Neural cell (in vitro differentiated cells): ENCODE data around the gene PARD6A. TPM values are rescaled to one million over a fixed set of nuclear protein-coding genes. Genes with fewer than 3 reads are reported as not detected.
A peak's percentile ranks its signal among the peaks of the same experiment; 100 is the strongest.

ENCODE experiments used
- H2AFZ ChIP-seq: fragments of 200-600, 300-800 bp; sonication (generic), shearing (Covaris generic); 2 replicates; pipeline ENCODE4 v1.6.0; 2014; ENCODE audit warnings: low read depth, mild to moderate bottlenecking, antibody characterized with exemption, low read length, moderate library complexity
- H3F3A ChIP-seq: fragments of 200-600 bp; shearing (Covaris generic); 2 replicates; pipeline ENCODE4 v1.6.1; 2016; ENCODE audit warnings: mild to moderate bottlenecking, moderate library complexity, mixed read lengths, antibody characterized with exemption, low read length; ENCODE audit not compliant: insufficient read depth, poor library complexity, severe bottlenecking
- H3K27ac ChIP-seq: fragments of 200-600, 300-800 bp; sonication (generic), shearing (Covaris generic); 2 replicates; pipeline ENCODE4 v1.5.1; 2014; ENCODE audit warnings: mild to moderate bottlenecking, low read length, moderate library complexity
- H3K27me3 ChIP-seq: fragments of 300-800, 200-600 bp; sonication (generic), shearing (Covaris generic); 2 replicates; pipeline ENCODE4 v1.6.0; 2014; ENCODE audit warnings: mild to moderate bottlenecking, low read depth, low read length, moderate library complexity; ENCODE audit not compliant: insufficient read depth
- H3K36me3 ChIP-seq: fragments of 300-800, 200-600 bp; sonication (generic), shearing (Covaris generic); 2 replicates; pipeline ENCODE4 v1.5.1; 2014; ENCODE audit warnings: mild to moderate bottlenecking, antibody characterized with exemption, low read length, moderate library complexity; ENCODE audit not compliant: insufficient read depth
- H3K4me2 ChIP-seq: fragments of 300-800, 200-600 bp; sonication (generic), shearing (Covaris generic); 2 replicates; pipeline ENCODE4 v1.6.0; 2014; ENCODE audit warnings: mild to moderate bottlenecking, low read length
- H3K4me3 ChIP-seq: fragments of 300-800, 200-600 bp; sonication (generic), shearing (Covaris generic); 2 replicates; pipeline ENCODE4 v1.5.1; 2014; ENCODE audit warnings: mild to moderate bottlenecking, low read length, moderate library complexity
- H3K79me2 ChIP-seq: fragments of 200-600 bp; shearing (Covaris generic); replicated peaks from 2 replicates; pipeline ENCODE4 v1.6.0; 2014; ENCODE audit warnings: mild to moderate bottlenecking, low read length, moderate library complexity; ENCODE audit not compliant: insufficient read depth
- H3K9ac ChIP-seq: fragments of 300-800, 200-600 bp; sonication (generic), shearing (Covaris generic); 2 replicates; pipeline ENCODE4 v1.6.1; 2016; ENCODE audit warnings: mild to moderate bottlenecking, low read length, mixed read lengths
- H3K9me2 ChIP-seq: fragments of 200-600 bp; shearing (Covaris generic); 2 replicates; pipeline ENCODE4 v1.6.1; 2016; ENCODE audit warnings: mild to moderate bottlenecking, low read length, mixed read lengths; ENCODE audit not compliant: insufficient read depth
- H3K9me3 ChIP-seq: fragments of 200-600, 300-800 bp; sonication (generic), shearing (Covaris generic); 2 replicates; pipeline ENCODE4 v1.6.1; 2016; ENCODE audit warnings: mild to moderate bottlenecking, mixed run types, low read length, moderate library complexity, mixed read lengths
- H4K20me1 ChIP-seq: fragments of 200-600 bp; shearing (Covaris generic); 2 replicates; pipeline ENCODE4 v1.6.1; 2016; ENCODE audit warnings: mild to moderate bottlenecking, mixed run types; ENCODE audit not compliant: insufficient read depth
- EP300 ChIP-seq: fragments of 450-650 bp; conservative IDR thresholded peaks from 2 replicates; pipeline ENCODE4 v1.6.1; 2014; ENCODE audit warnings: antibody characterized with exemption, mild to moderate bottlenecking, moderate library complexity; ENCODE audit not compliant: poor library complexity, severe bottlenecking
- EZH2 ChIP-seq: fragments of 200-600, 300-800 bp; shearing (Covaris generic), sonication (generic); IDR thresholded peaks from 2 replicates; pipeline ENCODE4 v1.6.1; 2014; ENCODE audit warnings: antibody characterized with exemption, low read length, borderline replicate concordance, mild to moderate bottlenecking; ENCODE audit not compliant: insufficient read depth, poor library complexity, severe bottlenecking
- MXI1 ChIP-seq: fragments of 450-650 bp; conservative IDR thresholded peaks from 2 replicates; pipeline ENCODE4 v1.6.1; 2014; ENCODE audit warnings: antibody characterized with exemption, mild to moderate bottlenecking; ENCODE audit not compliant: poor library complexity, severe bottlenecking
- POLR2AphosphoS5 ChIP-seq: IDR thresholded peaks from 2 replicates; pipeline ENCODE4 v1.6.1; 2012
- RAD21 ChIP-seq: fragments of 450-650 bp; conservative IDR thresholded peaks from 2 replicates; pipeline ENCODE4 v1.6.1; 2014; ENCODE audit warnings: antibody characterized with exemption, mild to moderate bottlenecking, moderate library complexity
- SMC3 ChIP-seq: fragments of 450-650 bp; conservative IDR thresholded peaks from 2 replicates; pipeline ENCODE4 v1.6.1; 2014; ENCODE audit warnings: antibody characterized with exemption, mild to moderate bottlenecking, moderate library complexity; ENCODE audit not compliant: poor library complexity
- TAF1 ChIP-seq: IDR thresholded peaks from 2 replicates; pipeline ENCODE4 v1.6.1; 2012; ENCODE audit warnings: low read depth
- polyA plus RNA-seq: library from polyadenylated mRNA; depleted of rRNA; stranded (reverse); fragments of >200 nt; gene quantifications from 2 replicates; pipeline ENCODE4 v1.2.3, GENCODE V29; 2014
- TF ChIP-seq, protein P1 (sequence below): IDR thresholded peaks from 2 replicates; pipeline ENCODE4 v1.6.1; 2012; ENCODE audit warnings: borderline replicate concordance
- TF ChIP-seq, protein P2 (sequence below): fragments of 450-650 bp; IDR thresholded peaks from 2 replicates; pipeline ENCODE4 v1.5.1; 2014; ENCODE audit warnings: antibody characterized with exemption, mild to moderate bottlenecking, moderate library complexity; ENCODE audit not compliant: poor library complexity, severe bottlenecking

PARD6A gene
- polyA plus RNA-seq, 1 donor from 2014 or later = 34.8 TPM

DNA sequence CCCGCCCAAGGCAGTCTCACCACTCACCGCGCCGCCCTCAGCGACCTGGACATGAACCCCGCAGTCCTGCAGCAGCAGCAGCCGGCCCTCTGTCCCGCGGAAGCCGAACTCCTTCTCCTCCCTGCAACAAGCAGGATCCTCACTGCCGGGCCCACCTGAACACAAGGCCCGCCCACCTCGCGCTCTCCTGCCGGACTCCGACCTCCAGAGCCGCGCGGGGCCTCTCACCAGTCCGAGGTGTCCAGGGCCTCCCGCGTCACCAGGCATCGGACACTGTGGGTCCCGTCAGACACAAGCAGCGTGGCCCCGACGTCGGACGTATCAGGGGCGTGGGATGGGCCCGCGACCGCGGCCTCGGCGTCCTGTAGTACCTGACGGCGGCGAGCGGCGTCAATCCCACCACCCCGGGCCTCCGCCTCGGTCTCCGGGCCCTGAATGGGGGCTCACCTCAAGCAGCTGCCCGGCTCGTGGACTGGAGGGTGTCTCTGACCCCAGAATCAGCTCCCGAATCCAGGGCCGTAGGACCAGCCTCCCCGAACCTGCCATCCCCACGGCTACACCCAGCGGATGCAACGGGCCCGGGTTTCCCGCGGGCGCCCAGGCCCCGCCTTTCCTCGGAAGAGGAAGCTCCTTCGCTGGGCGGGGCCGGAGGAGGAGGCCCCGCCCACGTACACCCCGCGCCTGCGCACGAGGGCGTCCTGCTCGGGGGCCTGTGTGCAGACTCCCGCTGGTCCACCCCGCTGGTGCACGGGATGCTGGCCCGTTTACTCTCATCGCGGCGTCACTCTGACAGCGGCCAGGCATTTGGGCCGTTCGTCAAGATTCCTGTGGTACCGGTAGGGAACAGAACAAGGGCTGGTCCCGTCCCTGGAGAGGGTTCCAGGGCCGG is 841 bp upstream of the PARD6A start, which contains the start of gene ACD:
ACD (minus strand) TSS at position 586 of the 889 bp plus-strand sequence; CDS start at position 546, 40 bp downstream.
- Histone ChIP-seq H3K27me3 (no peaks in the 10 kb centered on the region), H2AFZ (peak within 1 kb of the TSS; percentile 100), H3K4me3 (peak within 1 kb of the TSS; percentile 100), H3K36me3 (no peaks in the 10 kb centered on the region), H3K79me2 (peaks cover 15% of the 10 kb centered on the region), H3K4me2 (peak within 1 kb of the TSS; percentile 80), H3F3A (no peaks in the 10 kb centered on the region), H4K20me1 (no peaks in the 10 kb centered on the region), H3K27ac (peak within 1 kb of the TSS; percentile 100), H3K9ac (peak within 1 kb of the TSS; percentile 99), H3K9me2 (no peaks in the 10 kb centered on the region), H3K9me3 (no peaks in the 10 kb centered on the region)
- TF ChIP-seq, protein P1, sequence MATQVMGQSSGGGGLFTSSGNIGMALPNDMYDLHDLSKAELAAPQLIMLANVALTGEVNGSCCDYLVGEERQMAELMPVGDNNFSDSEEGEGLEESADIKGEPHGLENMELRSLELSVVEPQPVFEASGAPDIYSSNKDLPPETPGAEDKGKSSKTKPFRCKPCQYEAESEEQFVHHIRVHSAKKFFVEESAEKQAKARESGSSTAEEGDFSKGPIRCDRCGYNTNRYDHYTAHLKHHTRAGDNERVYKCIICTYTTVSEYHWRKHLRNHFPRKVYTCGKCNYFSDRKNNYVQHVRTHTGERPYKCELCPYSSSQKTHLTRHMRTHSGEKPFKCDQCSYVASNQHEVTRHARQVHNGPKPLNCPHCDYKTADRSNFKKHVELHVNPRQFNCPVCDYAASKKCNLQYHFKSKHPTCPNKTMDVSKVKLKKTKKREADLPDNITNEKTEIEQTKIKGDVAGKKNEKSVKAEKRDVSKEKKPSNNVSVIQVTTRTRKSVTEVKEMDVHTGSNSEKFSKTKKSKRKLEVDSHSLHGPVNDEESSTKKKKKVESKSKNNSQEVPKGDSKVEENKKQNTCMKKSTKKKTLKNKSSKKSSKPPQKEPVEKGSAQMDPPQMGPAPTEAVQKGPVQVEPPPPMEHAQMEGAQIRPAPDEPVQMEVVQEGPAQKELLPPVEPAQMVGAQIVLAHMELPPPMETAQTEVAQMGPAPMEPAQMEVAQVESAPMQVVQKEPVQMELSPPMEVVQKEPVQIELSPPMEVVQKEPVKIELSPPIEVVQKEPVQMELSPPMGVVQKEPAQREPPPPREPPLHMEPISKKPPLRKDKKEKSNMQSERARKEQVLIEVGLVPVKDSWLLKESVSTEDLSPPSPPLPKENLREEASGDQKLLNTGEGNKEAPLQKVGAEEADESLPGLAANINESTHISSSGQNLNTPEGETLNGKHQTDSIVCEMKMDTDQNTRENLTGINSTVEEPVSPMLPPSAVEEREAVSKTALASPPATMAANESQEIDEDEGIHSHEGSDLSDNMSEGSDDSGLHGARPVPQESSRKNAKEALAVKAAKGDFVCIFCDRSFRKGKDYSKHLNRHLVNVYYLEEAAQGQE = peak; percentile 90
- TF ChIP-seq POLR2AphosphoS5 (peak; percentile 96), EP300 (no peak), TAF1 (peak; percentile 85), MXI1 (peak; percentile 65), RAD21 (no peak), SMC3 (peak; percentile 45), EZH2 (no peak)
- TF ChIP-seq, protein P2, sequence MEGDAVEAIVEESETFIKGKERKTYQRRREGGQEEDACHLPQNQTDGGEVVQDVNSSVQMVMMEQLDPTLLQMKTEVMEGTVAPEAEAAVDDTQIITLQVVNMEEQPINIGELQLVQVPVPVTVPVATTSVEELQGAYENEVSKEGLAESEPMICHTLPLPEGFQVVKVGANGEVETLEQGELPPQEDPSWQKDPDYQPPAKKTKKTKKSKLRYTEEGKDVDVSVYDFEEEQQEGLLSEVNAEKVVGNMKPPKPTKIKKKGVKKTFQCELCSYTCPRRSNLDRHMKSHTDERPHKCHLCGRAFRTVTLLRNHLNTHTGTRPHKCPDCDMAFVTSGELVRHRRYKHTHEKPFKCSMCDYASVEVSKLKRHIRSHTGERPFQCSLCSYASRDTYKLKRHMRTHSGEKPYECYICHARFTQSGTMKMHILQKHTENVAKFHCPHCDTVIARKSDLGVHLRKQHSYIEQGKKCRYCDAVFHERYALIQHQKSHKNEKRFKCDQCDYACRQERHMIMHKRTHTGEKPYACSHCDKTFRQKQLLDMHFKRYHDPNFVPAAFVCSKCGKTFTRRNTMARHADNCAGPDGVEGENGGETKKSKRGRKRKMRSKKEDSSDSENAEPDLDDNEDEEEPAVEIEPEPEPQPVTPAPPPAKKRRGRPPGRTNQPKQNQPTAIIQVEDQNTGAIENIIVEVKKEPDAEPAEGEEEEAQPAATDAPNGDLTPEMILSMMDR = peak; percentile 18

DNA sequence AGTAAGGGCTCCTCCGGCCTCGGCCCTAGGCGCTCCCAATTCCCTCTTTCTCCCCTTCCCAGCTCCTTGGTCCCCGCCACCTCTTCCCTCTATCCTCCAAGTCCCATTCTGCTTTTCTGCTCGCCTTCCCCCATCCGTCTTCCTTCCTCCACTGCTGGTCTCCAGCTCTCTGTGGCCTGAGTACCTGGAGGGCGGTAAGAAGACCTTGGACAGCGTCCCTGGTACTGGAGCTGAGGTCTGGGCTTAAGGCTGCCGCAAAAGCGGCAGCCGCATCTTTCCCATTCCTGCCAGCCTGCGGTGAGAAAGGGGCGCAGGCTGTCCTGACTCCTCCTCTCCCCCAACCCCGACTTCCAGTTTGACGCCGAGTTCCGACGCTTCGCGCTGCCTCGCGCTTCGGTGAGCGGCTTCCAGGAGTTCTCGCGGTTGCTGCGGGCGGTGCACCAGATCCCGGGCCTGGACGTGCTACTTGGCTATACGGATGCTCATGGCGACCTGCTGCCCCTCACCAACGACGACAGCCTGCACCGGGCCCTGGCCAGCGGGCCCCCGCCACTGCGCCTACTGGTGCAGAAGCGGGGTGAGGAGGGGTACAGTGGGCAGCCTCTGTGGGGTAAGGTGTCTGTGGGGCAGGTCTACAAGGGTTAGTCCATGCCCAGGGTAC is 471 bp downstream of the PARD6A start:
- H2AFZ ChIP-seq = peak overlapping the region; percentile 68
- H3K79me2 ChIP-seq = peaks cover 15% of the 10 kb centered on the region
- no peaks in the 10 kb centered on the region for H3K27me3 ChIP-seq
- no peaks in the 10 kb centered on the region for H3K9me2 ChIP-seq
- TF ChIP-seq POLR2AphosphoS5 (no peak), RAD21 (peak; percentile 11), TAF1 (no peak), EZH2 (no peak), SMC3 (no peak), EP300 (no peak)
- TF ChIP-seq, protein P1 = peak; percentile 52
- TF ChIP-seq, protein P2 = peak; percentile 19
- peak overlapping the region; percentile 97 for H3K27ac ChIP-seq
- no peaks in the 10 kb centered on the region for H3K36me3 ChIP-seq
- peak overlapping the region; percentile 80 for H3K4me2 ChIP-seq
- H3F3A ChIP-seq = no peaks in the 10 kb centered on the region
- peak overlapping the region; percentile 100 for H3K4me3 ChIP-seq
- no peaks in the 10 kb centered on the region for H3K9me3 ChIP-seq
- H4K20me1 ChIP-seq = no peaks in the 10 kb centered on the region
- H3K9ac ChIP-seq = peak overlapping the region; percentile 96
